MV-4-11 (cell line): Measurements from ENCODE around the gene RAD51D.
A peak's percentile ranks its signal among the peaks of the same experiment; 100 is the strongest.
"Not testable (repeated sequence)": the region's sequence is repeated elsewhere in the genome, so short reads cannot be mapped to it uniquely, and the experiment has no call there.

Experiments
- DNase-seq: peaks from one replicate; lab custom pipeline; 2025; lab: John Stamatoyannopoulos, UW

RAD51D gene

DNA sequence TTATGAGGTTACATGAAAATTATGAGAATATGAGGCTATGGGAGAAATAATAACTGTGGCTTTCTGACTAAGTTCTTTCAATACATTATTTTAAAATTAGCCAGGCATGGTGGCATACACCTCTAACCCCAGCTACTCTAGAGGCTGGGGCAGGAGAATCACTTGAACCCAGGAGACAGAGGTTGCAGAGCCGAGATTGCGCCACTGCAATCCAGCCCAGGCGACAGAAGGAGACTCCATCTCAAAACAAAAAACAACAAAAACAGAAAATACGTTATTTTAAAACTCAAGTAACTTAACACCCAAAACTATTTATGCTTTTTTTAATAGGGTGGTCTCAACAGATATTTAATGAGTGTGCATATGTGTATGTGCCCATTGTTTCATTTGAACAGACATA lies 53.8 kb downstream of the RAD51D start:
- DNase-seq: no peak

DNA sequence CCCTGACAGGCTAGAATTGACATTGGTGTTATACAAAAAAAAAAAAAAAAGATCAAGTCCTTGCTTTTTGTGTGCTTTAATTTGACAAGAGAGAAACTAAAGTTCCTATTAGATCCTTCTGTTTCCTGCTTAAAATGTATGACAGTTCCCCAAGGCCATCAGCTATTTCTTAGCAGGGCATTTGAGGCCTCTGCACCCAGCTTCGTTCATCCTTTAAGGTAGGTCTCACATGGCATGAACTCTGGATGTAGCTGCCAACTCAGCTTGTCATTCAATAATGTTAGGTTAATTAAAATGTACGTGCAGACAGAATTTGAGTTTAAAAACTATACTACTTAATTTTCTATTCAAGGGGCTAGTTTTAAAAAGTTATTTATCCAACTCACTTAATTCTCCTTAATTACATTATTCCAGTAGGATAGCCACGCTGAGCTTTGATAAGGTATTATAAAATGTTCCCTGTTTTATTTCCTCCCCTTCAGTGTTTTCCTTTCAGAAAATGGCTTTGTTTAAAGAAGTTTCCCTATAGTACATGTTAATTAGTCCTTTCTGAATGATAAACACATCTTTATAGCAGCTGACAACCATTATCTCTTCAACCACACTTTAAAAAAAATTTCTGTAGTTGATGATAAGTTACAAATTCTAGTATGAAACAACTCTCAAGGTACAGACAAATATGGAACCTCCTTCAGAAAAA lies 55.0 kb downstream of the RAD51D start:
- no peak for DNase-seq

DNA sequence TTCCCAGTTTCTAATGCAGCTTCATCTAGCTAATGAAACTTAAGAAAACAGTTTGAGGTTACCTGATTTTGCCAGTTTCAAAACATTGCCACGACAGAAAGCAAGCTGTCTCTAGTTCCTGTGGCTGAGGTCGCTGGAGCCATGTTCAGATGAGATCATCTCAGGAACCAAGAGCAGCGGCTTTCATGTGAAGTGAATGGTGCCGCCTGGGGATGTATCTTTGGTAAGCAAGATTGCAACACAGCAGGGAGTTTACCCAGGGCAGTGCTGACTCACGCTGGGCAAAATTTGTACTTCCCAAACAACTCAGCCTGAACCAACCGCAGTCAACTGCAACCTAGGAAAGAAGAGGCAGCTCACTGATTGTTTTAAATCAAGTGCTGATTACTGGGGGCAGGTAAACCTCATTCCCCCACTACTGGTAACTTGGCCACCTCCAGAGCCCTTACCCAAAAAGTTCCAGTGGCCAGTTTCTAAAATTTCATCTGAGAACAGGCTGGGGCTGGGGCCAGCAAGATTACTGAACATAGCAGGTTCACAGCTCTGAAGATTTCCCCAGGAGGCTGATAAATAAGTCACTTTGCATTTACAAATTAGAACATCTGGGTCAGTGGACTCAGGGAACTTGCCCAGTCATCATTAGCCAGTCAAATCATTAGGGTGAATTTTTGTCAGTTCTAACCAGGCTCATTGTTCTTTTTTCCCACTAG lies 56.0 kb downstream of the RAD51D start, which contains the start of gene RFFL:
Gene RFFL (minus strand): TSS at position 194 of the 710 bp plus-strand sequence. CDS start 37,154 bp downstream, outside the sequence.
- DNase-seq: peak; percentile 99

DNA sequence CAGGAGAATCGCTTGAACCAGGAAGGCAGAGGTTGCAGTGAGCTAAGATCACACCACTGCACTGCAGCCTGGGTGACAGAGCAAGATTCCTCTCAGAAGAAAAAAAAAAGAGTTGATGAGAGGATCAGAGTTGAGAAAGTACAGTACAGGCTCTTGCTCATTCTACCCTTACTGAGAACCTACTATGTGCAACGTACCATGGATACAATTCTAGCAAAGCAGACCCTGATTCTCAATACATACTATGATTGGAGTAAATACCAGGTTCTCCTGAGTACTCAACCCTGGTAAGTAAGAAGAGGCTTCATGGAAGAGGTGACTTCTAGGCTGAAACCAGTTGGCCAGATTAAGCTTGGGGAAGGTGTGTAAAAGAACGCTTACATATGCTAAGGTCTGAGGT lies 57.4 kb downstream of the RAD51D start:
- no peak for DNase-seq

DNA sequence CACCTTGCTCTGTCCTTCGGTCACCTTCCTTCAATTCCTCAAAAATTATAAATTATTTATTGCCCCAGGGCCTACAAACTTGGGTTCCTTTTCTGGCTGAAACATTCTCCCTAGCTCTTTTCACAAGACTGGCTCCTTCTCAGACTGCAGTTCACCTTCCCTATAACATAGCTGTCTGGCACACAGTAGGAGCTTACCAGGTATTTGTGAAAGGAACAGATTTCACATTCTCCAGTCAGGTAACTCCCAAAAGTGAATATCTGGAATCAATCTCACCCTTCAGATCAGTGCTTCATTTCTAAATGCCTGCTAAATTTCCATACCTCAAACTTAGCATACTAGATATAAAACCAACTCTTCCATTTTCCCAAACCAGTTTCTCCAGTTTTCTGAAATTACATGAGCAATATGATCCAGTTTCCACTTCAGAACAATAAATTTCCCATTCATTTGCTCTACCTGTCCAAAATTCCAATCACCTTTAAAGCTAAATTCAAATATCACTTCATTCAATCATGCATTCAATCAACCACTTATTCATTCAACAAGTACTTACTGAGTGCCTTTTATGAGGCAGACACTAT lies 62.2 kb downstream of the RAD51D start:
- DNase-seq: no peak

DNA sequence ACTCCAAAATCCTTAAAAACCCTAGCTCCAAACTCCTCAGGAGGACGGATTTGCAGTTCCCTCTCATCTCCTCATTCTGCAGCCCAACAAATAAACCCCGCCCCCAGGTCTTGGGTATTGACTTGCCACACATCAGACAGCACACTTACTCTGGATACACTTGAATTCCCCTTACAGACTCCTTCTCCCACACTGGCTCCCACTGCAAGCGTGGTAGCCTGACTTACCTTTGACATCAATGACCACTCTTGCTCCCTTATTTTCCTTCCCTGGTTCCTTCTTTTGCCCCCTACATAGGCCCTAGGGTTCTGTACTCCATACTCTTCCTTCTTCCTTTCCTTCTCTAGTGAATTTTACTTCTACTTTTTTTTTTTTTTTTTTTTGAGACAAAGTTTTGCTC lies 63.6 kb downstream of the RAD51D start:
- DNase-seq: no peak

DNA sequence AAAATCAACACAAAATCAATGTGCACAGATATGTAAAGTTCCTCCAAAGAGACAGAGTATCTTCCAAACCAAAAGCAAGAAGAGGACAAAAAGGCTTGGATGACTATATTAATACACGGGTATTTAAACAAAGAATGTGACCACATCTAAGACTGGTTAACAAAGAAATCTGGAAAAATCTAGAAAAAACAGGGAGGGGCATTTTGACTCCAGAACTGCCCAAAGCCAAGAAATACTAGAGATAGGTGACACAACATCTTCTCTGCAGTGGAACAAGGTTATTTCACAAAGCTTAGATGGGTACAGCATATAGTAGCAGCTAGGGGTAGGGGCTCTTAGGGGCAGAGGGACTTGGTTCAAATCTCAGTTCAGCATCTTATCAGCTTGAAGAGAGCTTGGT lies 66.5 kb downstream of the RAD51D start:
- DNase-seq: no peak

DNA sequence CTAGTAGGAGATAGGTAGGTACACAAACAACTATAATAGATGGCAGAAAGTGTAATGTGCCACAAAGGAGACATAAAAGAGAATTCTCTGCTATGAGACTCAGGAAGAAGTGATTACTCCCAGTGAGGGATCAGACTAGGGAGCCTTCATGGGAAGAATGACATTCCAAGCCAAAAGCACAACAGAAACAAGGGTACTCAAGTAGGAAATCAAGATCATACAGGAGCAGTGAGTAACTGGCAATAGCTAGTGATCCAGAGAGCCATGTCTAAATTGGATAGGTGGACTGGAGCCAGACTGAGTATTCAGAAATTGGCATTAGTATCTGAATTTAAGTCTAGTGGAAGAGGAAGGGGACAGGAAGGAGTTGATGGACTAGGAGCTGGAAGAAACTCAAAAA lies 66.9 kb downstream of the RAD51D start:
- DNase-seq: no peak

DNA sequence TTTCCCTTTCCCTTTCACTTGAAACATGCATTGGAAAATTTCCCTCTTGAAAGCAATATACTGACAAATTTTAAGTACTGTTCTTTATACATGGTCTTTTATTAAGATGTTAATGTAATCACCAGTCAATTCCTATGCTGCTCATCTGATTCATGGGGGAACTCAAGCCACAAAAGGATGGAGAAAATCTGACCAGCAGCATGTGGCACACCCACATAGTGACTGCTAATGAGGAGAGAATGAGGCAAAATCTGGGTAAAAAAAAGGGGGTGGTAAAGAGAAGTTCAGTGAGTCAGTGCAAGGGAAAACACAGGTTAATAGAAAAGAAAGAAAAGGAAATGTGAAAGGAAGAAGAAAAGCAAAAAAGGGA lies 67.4 kb downstream of the RAD51D start:
- no peak for DNase-seq

DNA sequence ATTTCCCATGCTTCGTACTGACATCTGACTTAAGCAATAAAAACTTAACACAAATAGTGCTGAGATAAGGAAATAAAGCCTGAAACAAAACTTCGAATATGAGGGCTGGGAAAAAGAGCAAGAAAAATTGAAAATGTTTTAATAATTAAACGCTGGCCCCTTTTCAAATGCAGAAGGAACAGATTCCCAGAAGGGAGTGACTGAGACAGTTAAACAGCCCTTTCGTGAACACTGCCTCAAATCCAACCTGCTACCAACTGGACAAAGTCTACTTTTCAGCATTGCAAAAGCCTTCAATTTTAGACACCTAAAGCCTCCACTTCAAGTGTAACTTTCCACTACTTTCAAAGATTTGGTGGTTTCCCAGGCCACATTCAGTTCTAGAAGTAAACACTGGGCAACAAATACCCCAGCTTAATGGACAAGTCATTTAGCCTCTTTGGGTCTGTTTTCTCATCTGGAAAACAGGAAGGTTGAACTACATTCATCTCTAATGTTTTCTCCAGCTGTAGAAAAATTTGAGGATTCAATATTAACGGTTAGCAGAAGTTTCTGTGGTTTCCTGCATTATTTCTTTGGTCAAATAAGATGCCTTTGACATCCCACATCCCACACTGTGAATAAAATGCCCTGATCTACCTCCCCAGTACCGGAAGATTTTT lies 68.0 kb downstream of the RAD51D start:
- peak; percentile 48 for DNase-seq

DNA sequence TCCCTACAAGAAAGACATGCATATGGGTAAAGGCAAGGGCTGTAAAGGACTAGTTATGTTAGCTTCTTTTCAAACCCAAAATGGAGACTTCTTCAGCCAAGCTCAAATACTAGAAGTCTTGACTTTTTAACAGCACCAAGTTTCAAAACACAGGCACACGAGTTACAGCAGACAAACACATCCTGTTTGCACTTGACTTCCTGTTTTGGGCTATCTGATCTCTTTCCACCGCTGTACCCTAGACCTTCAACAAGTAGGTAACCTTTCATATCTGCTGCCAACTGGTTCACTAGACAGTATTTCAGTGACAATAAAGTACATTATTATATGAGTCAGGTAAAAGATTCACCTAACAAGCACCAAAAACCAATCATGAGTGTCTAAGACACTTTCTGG lies 68.5 kb downstream of the RAD51D start:
- peak; percentile 67 for DNase-seq

DNA sequence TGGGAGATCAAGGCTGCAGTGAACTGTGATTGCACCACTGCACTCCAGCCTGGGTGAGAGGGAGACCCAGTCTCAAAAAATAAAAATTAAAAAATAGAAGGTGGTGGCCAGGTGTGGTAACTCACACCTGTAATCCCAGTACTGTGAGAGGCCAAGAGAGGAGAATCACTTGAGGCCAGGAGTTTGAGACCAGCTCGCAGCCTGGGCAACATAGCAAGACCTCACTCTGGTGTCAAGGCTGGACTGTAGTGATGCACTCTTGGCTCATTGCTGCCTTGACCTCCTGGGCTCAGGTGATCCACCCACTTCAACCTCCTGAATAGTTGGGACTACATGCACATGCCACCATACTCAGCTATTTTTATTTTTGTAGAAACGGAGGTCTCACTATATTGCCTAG lies 69.5 kb downstream of the RAD51D start:
- DNase-seq: no peak

DNA sequence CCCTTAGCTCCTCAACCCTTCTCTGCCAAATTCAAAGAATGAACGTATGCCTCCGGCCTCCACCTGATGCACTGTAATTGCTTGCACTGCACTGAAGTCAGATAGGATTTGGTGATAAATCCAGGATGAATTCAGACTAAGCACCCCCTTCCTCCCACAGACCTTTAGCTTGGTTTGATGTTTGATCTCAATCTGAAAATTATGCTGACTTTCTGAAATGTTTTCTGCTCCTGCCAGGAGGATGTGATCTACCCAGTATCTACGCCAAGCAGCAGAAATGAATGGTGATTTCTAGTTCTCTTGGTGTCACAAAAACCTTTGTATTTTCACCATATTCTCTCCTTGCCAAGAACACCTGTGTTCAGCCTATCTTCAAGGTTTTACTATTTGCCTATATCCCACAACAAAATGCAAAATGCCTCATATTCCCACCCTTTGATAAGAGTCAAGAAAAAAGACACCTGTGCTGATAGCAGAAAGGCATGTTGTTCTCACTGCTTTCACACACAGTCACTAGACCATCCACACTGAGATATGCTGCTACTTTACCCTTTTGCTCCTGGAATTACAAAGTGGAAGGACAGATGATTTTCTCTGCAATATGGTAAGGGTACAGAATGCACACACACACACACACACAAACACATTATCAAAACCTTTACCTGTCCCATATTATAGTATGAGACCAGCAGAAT lies 70.8 kb downstream of the RAD51D start:
- DNase-seq: no peak

DNA sequence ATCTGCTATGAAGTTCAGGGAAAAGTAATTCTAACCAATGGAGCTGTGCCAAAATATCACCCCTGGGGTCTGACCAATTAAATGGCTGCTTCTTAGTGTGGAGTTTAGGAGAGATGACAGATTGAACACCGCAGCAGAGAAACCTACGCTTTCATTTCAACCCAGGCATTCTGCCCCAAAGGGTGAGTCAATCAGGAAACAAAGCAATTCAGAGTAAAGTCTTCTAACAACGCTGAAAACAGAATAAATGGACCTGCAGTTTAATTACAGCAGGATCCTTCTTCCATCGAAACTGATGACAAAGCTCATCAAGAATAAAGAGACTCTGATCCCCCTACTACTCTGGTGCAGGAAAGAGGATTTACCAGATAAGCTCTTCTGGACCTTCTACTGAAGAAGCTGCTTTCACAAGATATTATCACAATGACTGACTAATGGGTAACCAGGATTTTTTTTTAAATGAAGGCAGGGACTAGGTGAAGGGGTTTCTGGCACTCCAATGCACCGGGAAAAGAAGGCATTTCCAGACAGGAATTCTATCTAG lies 72.8 kb downstream of the RAD51D start:
- DNase-seq: peak; percentile 50

DNA sequence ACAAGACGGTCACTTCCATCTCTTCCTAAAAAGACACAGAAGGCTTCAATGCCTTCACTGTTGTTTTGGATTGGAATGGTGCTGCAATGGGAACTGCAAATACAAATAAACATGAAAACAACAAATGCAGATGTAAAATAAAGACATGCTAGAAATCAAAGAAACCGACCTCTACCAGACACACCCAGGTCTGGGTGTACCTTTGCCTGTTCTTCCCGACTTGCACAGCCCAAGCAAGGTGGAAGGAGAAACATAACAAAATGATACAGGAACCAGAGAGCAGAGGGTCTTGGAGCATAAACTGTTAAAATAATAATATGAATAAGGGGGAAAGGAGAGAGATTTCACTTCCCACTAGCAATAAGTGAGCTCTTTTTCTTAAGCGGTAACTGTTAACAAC lies 73.4 kb downstream of the RAD51D start:
- DNase-seq: no peak

DNA sequence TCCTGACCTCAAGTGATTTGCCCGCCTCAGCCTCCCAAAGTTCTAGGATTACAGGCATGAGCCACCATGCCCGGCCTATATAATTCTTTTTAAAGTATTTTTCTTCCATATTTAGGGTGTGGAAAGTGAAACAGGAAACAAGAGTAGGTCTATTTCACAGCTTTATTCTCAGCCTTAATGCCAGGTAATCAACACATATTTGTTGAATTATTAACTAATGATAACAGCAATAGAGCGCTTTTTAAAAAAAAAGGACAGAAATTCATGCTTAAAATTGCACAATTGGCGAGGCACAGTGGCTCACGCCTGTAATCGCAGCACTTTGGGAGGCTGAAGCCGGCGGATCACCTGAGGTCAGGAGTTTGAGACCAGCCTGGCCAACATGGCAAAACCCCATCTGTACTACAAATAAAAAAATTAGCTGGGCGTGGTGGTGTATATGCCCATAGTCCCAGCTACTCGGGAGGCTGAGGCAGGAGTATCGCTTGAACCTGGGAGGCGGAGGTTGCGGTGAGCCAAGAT lies 74.1 kb downstream of the RAD51D start:
- not testable (repeated sequence) for DNase-seq

DNA sequence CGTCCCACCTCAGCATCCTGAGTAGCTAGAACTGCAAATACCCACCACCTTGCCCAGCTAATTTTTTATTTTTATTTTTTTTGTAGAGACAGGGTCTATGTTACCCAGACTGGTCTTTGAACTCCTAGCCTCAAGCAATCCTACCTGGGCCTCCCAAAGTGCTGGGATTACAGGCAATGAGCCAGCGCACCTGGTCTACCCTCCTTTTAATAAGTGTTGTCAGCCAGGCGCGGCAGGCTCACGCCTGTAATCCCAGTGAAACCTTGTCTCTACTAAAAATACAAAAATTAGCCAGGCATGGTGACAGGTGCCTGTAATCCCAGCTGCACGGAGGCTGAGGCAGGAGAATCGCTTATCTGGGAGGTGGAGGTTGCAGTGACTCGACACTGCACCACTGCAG lies 75.5 kb downstream of the RAD51D start:
- no peak for DNase-seq
